Measurements from ENCODE around the gene LRPAP1. TPM values are rescaled to one million over a fixed set of nuclear protein-coding genes. Genes with fewer than 3 reads are reported as not detected.

The LRPAP1 gene
- total RNA-seq, 4 donors from 2014 or later = 8.8 to 260 (median 164) TPM

DNA sequence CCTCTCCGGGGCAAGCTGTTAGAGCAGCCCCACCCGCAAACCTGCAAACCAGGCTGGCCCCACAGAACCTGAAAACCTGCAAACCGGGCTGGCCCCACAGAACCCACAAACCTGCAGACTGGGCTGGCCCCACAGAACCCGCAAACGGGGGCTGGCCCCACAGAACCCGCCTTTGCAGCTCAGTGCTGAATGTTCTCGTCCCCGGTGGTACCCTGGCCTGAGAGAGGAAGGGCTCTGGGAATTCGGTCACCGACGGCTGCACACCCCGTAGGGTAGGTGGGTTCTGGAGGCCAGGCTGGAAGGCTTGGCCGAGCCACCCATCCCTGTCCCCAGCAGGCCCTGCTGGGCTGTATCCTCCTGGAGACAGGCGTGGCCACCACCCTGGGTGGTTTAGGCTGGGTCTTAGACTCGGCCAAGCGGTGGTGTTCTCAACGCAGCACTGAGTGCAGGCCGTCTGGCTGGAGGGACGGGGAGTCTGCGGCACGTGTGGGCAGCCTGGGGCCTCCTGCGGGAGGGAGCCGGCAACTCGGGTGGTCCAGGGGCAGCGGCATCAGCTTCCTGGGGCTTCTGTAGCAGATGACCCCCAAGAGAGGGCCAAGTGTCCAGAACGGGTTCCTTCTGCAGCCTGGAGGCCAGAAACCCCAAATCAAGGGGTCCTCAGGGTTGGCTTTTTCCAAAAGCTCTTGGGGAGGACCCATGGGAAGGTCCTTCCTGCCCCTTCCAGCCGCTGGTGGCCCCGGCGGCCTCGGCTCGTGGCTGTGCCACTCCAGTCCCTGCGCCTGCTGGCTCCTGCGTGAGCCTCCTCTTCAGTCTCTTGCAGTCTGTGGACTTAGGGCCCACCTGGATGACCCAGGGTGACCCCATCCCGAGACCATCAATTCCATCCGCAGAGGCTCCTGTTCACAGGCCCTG is 53.5 kb downstream of the LRPAP1 start:
- intact Hi-C loops (cut with DNase I; ENCODE audit: low total_unique reads) = no loop called here
- Histone ChIP-seq H3K27me3 (no peaks in the 10 kb centered on the region), H3K36me3 (no peaks in the 10 kb centered on the region), H3K4me1 (no peaks in the 10 kb centered on the region), H3K9me3 (no peaks in the 10 kb centered on the region), H3K27ac (no peak overlapping the region), H3K4me3 (no peak overlapping the region)
- TF ChIP-seq, protein P1, sequence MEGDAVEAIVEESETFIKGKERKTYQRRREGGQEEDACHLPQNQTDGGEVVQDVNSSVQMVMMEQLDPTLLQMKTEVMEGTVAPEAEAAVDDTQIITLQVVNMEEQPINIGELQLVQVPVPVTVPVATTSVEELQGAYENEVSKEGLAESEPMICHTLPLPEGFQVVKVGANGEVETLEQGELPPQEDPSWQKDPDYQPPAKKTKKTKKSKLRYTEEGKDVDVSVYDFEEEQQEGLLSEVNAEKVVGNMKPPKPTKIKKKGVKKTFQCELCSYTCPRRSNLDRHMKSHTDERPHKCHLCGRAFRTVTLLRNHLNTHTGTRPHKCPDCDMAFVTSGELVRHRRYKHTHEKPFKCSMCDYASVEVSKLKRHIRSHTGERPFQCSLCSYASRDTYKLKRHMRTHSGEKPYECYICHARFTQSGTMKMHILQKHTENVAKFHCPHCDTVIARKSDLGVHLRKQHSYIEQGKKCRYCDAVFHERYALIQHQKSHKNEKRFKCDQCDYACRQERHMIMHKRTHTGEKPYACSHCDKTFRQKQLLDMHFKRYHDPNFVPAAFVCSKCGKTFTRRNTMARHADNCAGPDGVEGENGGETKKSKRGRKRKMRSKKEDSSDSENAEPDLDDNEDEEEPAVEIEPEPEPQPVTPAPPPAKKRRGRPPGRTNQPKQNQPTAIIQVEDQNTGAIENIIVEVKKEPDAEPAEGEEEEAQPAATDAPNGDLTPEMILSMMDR (IDR thresholded peaks at IDR 0.05) = no peak
- TF ChIP-seq POLR2A (IDR thresholded peaks at IDR 0.05) = no peak
- no peak for DNase-seq

DNA sequence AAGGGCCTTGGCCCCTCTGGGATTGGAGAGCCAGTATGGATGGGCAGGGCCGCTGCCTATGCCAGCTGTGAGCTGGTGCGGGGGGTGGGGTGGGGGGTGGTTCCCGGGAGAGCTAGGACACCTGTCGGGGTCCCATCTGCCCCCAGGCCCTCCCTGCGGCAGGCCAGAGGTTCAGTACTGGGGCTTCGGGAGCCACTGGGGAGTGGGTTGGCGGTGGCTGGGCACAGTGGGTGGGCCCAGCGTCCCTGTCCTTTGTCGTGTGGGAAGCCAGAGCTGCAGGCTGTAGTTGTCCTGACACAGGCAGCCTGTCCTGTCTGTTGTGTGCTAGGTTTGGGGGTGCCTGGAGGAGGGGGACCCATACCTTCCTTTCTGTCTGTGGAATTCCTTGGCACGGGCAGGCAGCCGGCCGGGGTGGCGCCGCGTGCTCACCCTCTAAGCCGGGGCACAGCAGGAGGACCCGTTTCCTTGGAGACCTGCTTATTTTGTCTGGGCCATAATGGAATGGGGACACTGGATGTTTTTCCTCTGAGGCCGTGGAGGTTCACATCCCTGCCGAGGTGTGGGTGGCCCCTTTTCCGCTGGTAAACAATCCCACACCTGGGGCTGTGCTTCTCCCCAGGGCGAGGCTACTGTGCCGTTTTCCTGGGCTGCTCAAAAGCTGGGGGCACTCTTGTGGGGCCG is 54.3 kb downstream of the LRPAP1 start:
- Histone ChIP-seq H3K4me1 (no peaks in the 10 kb centered on the region), H3K4me3 (no peak overlapping the region), H3K36me3 (no peaks in the 10 kb centered on the region), H3K9me3 (no peaks in the 10 kb centered on the region), H3K27me3 (no peaks in the 10 kb centered on the region), H3K27ac (no peak overlapping the region)
- TF ChIP-seq POLR2A (IDR thresholded peaks at IDR 0.05) = no peak
- intact Hi-C loops (cut with DNase I; ENCODE audit: low total_unique reads) = no loop called here
- DNase-seq = no peak

- H3K27me3 ChIP-seq = no peaks in the 10 kb centered on the region
- intact Hi-C loops (cut with DNase I; ENCODE audit: low total_unique reads) = no loop called here
- no peaks in the 10 kb centered on the region for H3K36me3 ChIP-seq
- H3K4me3 ChIP-seq = no peak overlapping the region
- no peak for DNase-seq
- H3K27ac ChIP-seq = no peak overlapping the region
- TF ChIP-seq POLR2A (IDR thresholded peaks at IDR 0.05) = no peak
- TF ChIP-seq, protein P1 (IDR thresholded peaks at IDR 0.05) = no peak
- no peaks in the 10 kb centered on the region for H3K4me1 ChIP-seq
- H3K9me3 ChIP-seq = no peaks in the 10 kb centered on the region
These were observed 55.1 kb downstream of the LRPAP1 start for GRCh38 chr4:3476936-3477749.

GRCh38 chr4:3476341-3476747 is 55.9 kb downstream of the LRPAP1 start:
- no peak for DNase-seq
- no peak for TF ChIP-seq POLR2A (IDR thresholded peaks at IDR 0.05)
- TF ChIP-seq, protein P1 (IDR thresholded peaks at IDR 0.05) = no peak
- H3K4me1 ChIP-seq = no peaks in the 10 kb centered on the region
- H3K27ac ChIP-seq = no peak overlapping the region
- no peak overlapping the region for H3K4me3 ChIP-seq
- H3K36me3 ChIP-seq = no peaks in the 10 kb centered on the region
- H3K9me3 ChIP-seq = no peaks in the 10 kb centered on the region
- intact Hi-C loops (cut with DNase I; ENCODE audit: low total_unique reads) = no loop called here
- no peaks in the 10 kb centered on the region for H3K27me3 ChIP-seq

DNA sequence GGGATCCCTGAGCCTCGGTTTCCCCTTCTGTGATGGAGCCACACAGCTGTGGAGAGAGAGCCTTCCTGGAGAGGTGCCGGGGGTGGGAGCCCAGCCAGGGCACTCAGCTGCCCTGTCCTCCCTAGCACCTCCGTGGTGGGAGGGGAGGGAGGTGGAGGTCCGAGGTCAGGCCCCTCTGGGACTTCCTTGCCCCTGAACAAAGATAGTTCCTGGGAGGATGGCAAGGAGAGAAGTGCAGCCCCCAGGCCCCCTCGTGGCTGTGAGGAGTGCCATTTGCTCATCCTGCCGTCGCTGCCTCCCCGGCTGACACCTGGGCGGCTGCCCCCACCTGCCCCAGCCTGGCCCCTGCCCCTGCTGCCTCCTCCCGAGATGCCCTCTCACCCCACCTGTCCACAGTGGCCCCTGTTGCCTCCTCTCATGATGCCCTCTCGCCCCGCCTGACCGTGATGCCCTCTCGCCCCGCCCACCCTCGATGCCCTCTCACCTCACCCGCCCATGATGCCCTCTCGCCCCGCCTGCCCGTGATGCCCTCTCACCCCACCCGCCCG is 56.4 kb downstream of the LRPAP1 start:
- H3K9me3 ChIP-seq = no peaks in the 10 kb centered on the region
- H3K4me1 ChIP-seq = no peaks in the 10 kb centered on the region
- DNase-seq = no peak
- no peaks in the 10 kb centered on the region for H3K36me3 ChIP-seq
- no peaks in the 10 kb centered on the region for H3K27me3 ChIP-seq
- no peak overlapping the region for H3K4me3 ChIP-seq
- TF ChIP-seq POLR2A (IDR thresholded peaks at IDR 0.05) = no peak
- TF ChIP-seq, protein P1 (IDR thresholded peaks at IDR 0.05) = no peak
- H3K27ac ChIP-seq = no peak overlapping the region
- intact Hi-C loops (cut with DNase I; ENCODE audit: low total_unique reads) = no loop called here

All from uterus (tissue), 4 donors.